NCI-H345 (cell line): ENCODE data around the gene GPHN.

Experiments used
- DNase-seq: peaks from one replicate; lab custom pipeline; 2025; lab: John Stamatoyannopoulos, UW

Gene GPHN

DNA sequence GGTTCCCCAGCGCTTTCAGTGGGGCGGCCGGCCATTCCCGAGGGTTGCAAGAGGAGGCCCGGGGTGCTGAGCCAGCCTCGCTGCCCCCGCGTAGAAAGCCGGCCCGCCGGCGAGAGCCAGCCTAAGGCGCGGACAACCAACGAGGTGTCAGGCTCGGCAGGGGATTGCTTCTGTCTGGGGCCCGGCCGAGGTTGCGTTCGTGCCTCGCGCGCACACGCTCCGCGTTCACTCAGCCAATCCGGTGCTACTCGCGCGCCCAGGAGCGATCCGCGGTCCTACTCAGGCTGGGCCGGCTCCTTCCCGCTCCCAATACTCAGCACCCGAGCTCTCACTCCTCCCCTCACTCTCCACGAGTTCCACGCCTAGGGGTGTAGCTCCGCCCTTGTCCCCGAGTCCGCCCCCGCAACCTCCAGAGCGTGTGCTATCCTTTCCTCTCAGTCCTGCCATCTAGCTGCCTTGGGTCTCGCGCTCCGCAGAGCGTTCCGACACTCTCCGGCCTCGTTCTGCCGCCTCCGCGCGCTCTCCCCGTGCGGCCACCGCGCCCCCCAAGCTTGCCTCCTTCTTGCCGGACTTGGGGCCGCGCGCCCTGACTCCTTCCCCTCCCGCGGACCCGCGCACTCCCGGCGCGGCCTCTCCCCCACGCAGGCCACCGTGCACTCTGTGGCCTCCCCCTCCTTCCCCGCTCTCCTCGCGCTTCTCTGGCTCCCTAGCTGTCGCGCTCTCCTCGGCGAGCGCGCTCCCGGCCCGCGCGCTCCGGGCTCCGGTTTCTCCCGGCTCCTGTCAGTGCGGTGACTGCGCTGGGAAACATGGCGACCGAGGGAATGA is at the start of gene GPHN:
Gene GPHN, plus strand, starts transcription at position 426 of the 825 bp plus-strand sequence.
- DNase-seq, result peak; percentile 97

DNA sequence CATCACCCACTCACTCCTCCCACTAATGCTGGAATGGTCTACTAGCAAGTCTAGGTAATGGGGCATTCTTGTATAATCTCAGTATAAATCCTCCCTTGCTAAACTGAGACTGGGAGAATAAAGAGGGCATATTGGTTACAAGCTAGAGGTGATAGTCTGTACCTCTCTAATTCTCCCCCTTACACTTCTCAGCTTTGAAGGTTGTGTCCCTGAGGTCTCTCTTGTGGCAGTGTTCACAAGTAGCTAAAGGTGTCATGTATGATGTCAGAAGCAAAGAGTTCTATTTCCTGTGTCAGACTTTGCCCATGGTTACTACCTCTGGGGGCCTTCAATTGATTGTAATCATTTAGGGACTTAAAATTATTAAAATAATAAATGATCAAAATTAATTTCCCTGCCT is 48.3 kb upstream of the GPHN start:
- no peak for DNase-seq

DNA sequence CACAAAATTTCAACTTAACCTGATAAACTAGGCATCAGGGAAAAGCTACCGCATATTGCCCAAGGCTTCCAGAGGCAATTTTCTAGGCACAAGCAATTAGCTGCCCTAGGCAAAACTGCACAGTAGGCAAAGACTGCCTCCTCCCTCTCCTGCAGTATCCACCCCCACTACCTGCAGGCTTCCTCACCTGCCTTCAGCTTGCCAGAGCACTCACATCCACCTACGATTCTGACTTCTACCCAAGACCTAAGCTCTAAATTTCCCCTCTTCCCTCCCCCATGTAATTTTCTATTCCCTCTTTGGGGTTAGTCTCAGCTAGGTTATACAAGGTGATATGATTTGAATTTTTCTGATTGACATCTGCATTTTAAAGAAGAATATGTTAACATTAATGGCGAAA is 43.7 kb upstream of the GPHN start:
- DNase-seq, result no peak

DNA sequence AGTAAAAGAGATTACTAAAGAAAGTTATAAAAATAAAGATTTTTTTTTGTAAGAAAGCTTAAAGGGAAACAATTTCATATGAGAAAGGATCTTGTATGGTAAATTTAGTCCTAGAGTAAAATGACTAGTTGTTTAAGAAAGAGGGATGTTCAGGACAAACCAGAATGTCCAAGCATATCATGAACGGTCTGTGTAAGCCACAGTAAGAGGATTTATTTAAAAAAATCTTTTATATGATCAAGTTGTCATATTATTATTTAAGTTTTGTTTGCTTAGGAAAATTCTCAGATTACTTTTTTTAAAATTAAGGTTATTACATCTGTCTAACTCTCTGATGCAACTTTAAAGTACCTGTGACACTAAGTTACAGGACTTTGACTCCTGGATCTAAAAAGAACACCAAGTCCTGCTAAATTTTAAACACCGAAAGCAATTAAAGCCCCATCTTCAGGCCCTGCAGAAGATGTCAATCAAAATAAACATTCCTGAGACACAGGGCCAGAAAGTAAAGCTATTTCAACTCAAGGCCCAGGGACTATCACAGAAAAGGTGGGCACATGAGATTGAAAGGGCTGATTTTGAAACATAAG is 39.1 kb upstream of the GPHN start:
- no peak for DNase-seq

DNA sequence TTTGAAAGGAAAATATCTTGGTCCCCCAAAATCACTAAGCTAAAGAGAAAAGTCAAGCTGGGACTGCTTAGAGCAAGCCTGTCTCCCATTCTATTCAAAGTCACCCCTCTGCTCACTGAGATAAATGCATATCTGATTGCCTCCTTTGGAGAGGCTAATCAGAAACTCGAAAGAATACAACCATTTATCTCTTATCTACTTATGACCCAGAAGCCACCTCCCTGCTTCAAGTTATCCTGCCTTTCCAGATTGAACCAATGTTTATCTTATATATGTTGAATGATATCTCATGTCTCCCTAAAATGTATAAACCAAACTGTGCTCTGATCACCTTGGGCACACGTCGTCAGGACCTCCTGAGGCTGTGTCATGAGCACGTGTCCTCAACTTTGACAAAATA is 36.4 kb upstream of the GPHN start:
- no peak for DNase-seq

DNA sequence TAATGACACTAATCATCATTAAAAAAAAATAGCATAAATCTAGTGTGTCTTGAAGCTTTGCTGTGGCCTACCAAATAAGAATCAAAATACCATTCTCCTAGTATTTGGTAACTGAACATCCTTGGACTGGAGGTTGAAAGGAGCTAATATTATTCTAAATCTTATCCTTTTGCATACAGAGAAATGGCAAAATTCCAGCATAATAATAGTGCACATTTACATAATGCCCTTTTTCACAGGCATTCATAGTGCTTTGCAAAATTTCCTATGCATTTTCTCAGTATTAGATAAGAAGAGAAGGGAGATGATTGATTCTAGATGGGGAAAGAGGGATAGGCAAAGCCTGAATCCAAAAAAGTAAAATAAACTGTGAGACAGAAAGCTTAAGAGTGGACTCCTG is 35.7 kb upstream of the GPHN start:
- no peak for DNase-seq

DNA sequence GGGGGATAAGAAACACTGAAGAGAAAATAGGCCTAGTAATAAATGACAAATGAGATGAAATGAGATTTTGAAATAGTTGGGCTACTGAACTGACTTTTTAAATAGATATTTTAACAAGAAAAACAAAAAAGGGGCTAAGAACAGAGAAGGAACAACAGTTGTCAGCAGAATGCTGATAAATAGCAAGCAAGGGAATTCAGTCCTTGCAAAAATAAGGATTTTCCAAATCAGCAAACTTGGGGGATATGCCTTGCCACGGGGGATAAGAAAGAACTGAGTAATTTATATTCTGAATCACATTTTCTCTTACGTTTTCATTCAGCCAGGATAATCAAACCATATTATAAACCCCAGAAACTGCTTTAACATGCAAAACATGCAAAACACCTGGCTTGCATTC is 34.7 kb upstream of the GPHN start:
- no peak for DNase-seq

DNA sequence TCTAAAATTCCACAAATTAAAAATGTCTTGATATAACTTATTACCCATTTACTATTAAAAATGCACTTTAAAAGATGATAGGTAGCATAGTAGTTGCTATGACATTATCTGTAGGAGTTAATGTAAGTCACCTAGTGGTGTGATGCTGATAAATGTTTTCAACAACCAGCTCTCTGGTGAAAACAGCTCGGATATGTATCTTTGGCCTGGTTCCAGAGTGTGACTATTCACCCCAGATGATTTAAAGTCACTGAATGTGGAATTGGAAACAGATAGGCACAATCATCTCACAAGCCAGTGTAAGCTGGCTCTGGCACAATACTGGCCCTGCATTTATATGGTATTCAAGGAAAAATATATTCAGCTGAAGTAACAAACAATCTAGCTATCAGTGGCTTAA is 31.0 kb upstream of the GPHN start:
- no peak for DNase-seq

DNA sequence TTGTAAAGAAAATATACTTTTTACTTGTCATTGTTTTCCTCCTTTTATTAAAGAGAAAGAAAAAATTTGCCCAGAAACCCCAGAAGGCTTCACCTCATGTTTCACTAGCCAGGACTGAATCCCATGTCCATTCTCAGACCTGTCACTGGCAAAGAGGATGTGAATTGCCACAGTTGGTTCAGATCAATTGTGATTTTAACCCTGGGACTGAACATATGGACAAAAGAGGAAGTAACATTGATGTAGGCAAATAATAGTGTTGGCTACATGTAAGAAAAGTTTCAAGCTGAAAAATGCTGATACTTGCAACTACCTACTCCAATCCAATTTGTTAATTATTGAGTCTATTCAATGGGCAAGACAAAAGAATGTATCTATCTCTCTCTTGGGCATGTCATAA is 30.4 kb upstream of the GPHN start:
- no peak for DNase-seq

DNA sequence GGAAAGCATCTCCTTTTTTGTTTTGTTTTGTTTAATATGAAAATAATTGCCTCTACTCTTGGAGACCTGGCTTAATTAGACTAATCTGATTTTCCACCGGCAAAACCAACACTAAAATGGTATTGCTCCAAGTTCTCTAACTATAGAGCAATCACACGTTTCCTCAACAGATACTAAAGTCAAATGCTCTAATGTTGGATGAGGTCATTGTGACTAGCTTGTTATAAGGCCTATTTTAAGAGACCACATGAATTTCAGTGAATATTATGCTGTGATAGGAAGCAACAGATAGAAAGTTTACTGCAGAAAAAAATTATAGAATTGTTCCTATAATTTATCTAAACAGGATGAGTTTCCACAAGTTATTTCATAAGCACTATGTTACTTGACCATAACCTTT is 25.1 kb upstream of the GPHN start:
- no peak for DNase-seq

DNA sequence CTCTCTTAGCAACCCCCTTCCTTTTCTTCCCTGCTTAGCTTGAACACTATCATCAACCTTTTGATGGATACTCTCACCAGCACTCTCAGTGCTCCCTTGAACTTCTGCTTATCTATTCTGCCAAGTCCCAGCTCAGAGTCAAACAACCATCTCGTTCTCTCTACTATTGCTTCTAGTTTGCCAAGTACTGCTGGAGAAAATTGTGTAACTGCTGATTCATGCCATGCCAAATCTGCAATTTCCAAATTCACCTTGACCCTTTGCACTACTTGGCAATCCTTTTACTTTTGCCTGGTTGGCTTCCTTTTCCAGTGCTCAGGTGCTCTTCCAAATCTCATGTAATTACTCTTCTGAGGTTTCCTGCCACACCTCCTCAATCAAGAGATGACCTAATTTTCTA is 24.6 kb upstream of the GPHN start:
- no peak for DNase-seq

DNA sequence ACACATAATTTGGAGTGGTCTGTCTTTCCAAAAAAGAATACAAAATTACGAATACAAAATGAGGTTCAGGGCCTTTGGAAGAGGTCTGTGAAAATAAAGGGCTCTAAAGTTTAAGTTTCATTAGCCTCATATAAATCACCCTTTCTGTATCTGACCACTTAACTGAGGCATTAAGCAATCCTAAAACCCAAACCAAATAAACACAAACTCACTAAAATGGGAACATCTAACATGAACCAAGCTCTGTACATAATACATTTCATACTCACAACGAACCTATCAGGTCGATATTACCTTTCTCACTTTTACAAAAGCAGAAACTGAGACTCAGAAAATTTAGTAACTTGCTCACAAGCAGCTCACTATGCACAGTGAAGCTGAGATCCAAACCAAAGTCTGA is 22.9 kb upstream of the GPHN start:
- DNase-seq, result no peak

DNA sequence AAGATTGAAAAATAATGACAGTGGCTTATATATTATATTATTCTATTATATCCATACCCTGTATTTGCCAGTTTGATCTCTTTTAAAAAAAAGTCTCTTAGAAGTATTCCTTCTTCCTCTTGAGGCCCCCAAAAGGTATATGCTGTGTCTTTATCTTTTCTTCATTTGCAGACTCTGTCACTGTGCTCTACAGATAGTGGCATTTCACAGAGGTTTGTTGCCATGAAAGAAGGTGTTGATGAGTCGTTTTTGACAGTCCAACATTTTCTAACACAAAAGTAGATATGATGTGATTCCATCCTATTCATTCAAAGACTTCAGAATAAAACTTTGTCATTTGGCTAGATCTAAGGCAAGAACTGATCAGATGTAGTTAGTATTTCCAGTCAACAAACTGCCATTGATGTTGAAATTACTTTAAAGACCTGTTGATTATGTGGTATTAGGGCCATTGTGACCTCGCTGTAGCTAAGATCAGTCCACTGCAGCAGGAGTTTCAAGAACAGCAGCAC is 22.0 kb upstream of the GPHN start, which contains the start of gene CCDC196:
Gene CCDC196, plus strand, starts transcription at position 462 of the 512 bp plus-strand sequence. CDS start 132 bp downstream, outside the sequence.
- DNase-seq, result no peak

DNA sequence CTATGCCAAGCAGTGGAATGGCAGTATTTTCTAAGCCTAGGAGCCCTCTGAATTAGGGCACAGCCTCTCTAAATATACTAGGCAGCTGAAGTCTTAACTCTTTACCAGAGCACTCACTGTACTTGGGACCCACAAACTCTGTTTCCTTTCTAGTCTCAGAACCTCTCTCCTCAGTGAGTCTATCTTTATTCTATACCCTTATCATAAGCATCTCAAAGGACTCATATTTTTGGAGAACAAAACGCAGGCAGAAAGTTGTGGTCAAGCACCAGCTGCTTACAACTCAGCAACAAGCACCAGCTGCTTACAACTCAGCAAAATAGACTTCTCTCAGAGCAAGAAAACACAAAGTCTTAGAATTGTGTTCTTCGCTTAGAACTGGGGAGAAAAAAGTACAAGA is 20.8 kb upstream of the GPHN start:
- DNase-seq, result no peak

DNA sequence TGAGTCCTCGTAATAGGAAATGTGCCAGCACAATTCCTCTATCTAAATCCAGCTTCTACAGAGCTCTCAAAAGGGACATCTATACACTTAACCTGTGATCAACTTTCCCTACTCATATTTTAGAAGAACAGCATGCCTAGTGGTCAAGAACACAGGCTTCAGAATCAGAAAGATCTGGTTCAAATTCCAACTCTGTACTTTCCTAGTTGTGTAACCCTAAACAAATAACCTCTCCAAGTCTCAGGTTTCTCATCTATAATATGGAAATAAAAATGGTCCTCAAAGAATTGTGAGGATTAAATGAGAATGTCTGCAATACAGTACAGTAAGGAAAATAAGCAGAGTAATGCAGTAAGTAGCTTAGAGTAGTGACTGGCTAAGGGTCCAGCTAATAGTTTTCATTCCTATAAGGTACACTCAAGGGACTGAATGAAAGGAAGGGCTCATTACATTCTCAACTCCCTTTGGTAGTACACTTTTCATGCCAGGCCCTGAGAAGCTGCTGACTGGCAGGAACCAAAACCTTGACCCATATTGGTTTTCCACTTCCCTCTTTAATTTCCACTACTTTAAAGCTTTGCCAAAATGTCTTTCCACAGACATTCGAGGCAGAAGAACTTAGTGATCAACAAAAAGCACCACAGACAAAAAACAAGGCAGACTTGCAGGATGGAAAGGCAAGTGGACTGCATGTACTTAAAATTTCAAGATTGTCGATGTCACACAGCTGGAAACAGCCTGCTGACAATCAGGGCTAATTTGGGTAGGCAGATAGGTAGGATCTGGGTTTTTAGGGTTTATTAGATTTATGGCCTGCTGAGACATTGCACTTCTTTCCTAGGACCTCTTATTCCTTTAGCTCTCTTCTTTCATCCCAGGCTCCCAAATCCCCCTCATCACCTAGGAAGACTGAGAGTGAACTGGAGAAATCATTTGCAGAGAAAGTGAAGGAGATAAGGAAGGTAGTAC is 17.5 kb upstream of the GPHN start:
- no peak for DNase-seq

DNA sequence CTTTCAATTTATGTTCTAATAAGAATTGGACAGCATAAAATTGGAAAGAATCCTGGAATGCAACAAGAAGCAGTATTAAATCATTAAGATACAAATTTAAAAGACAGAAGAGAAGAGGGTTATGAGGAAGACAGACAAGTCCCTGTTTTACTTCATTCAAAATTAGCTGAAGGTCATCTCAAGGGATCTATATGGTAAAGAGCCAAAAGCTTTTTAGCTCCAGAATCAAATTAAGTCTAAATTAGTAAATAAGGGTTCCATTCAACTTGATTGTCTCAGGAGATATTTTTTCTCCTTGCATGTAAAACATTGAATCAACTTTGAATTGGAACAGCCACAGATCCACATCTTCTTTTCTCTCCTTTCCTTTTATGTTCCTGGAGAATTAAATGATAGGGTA is 14.2 kb upstream of the GPHN start:
- DNase-seq, result no peak

DNA sequence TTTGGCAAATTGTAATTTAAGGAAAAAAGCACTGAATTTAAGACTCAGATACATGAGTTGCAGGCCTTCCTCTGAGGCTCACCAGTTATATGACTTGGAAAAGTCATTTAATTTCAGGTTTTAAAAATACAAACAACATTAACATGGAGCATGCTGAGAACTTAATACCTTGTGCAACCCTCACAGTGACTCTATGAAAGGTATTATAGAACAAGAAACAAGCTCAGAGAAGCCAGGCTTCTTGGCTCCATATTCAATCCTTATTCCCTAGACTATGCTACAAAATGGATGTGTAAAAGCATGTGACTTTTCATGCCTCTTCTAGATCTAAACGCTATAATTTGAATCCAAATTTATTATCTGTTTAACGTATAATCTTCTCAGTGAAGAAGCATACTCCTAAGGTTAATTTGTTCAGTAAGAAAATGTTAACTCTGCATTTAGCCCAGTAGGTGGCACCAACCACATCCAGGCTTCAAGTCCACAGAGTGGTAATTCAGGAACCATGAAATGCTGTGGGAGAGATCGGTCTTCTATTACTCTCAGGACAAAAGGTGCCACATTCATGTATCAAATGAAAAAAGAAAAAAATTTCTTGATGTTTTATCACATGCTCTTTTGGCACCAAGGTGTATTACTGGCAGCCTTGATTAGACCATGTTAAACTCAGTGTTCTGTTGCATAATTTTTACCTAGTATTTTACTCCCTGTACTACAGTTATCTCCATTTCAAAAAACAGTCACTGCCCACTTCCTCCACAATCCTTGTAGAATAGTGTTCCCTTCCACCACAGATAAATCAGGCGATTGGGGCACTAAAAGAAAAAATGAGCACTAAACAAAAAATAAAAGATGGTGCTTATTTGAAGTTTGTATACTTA is 12.5 kb upstream of the GPHN start:
- DNase-seq, result peak; percentile 71

DNA sequence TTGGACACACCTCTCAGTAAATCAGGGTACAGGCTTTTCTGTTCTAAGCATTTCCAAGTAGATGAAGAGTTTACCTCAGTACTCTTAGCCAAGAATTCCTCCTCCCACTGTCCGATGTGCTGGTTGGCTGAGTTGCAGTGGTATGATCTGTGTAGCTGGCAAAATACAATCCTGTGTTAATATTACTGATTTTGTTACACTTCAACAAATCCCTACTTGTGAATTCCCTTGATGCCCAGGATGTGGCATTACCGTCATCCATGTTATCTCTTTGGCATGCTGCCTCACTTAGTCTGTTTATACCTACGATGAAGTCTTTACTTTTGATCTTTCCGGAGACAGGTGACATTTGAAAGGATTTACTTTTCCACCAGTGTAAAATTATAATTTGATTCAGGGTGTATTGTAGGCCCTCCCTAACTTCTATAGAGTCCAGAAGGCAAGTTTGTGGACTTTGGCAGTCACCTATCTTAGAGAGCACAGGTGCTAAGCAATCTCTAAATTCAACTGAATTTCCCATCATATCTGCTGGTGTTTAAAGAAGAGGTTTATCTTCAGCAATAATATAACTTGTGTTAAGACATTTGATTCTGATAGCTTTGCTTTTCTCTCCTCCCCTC is 11.6 kb upstream of the GPHN start:
- no peak for DNase-seq

DNA sequence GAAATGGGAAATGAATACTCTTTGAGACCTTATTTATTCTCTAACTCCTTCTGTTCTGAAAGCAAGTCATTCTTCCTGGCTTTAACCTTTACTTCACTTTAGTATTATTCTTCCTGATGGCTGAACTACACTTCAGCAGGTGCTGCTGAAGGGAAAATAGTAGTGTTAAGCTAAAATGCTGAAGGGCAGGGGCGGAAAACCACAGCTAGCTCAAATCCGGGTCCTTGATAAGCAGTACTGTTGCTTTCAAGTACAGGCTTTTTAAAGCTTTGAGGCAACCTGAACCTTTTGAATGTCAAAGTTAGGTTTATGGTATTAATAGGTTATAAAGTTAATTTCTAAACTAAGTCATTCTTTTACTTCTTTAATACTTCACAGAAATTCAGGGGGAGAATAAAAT is 11.0 kb upstream of the GPHN start:
- DNase-seq, result no peak

DNA sequence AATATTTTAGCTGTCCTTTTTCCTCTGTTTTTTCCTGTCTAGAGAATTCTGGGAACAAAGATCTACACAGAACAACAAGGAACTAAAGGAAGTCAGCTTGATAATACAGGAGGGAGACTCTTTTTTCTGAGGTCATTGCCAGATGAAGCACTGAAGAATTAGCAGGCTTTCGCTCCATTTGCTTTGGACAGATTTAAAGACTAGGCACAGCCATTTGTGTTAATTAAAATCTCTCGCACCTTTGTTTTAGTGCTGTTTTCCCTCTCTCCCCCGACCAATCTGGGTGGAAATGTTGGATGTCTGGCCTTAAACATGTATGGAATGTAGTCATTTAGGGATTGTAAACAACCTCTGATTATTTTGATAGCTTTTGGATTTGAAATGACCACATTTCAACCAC is 9.6 kb upstream of the GPHN start:
- no peak for DNase-seq

DNA sequence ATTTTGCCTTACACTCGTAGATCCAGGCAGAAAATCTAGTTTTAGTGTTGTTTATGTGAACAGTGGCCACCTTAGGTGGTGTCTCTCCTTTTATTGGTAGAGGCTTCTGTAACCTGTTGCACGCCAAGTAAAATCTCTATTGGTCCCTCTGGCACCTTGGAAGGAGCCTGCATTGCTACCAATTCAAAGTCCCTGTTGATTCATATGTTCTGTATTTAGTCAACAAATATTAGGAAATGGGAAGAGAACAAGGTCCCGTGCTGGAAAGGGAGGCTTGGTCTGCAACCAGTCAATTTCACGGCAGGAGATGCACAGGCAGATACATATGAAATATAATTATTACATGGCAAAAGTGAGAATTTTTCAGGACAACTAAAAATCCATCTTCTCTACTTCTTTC is 6.4 kb upstream of the GPHN start:
- no peak for DNase-seq
